ENCODE measurements around the gene ABCE1.

The ABCE1 gene

GRCh38 chr4:145099653-145100052 is 1.5 kb downstream of the ABCE1 start:
- H3K4me3 ChIP-seq (ENCODE audit: control insufficient read depth, low read depth, low read length): peak overlapping the region; percentile 72
- no peak for DNase-seq (ENCODE audit: low read depth)
- TF ChIP-seq CTCF (IDR thresholded peaks at IDR 0.05; ENCODE audit: control insufficient read depth, insufficient read depth, low read depth, low read length, missing control alignments): no peak

- no peak for TF ChIP-seq CTCF (IDR thresholded peaks at IDR 0.05; ENCODE audit: control insufficient read depth, insufficient read depth, low read depth, low read length, missing control alignments)
- no peak overlapping the region for H3K4me3 ChIP-seq (ENCODE audit: control insufficient read depth, low read depth, low read length)
- no peak for DNase-seq (ENCODE audit: low read depth)
Measured at GRCh38 chr4:145101091-145101490, 3.0 kb downstream of the ABCE1 start.

- H3K4me3 ChIP-seq (ENCODE audit: control insufficient read depth, low read depth, low read length): no peak overlapping the region
- TF ChIP-seq CTCF (IDR thresholded peaks at IDR 0.05; ENCODE audit: control insufficient read depth, insufficient read depth, low read depth, low read length, missing control alignments): no peak
- DNase-seq (ENCODE audit: low read depth): no peak
Measured at GRCh38 chr4:145102619-145103018, 4.5 kb downstream of the ABCE1 start.

- H3K4me3 ChIP-seq (ENCODE audit: control insufficient read depth, low read depth, low read length): no peak overlapping the region
- DNase-seq (ENCODE audit: low read depth): no peak
- TF ChIP-seq CTCF (IDR thresholded peaks at IDR 0.05; ENCODE audit: control insufficient read depth, insufficient read depth, low read depth, low read length, missing control alignments): no peak
Measured at GRCh38 chr4:145103496-145103895, 5.4 kb downstream of the ABCE1 start.

- H3K4me3 ChIP-seq (ENCODE audit: control insufficient read depth, low read depth, low read length): no peak overlapping the region
- no peak for TF ChIP-seq CTCF (IDR thresholded peaks at IDR 0.05; ENCODE audit: control insufficient read depth, insufficient read depth, low read depth, low read length, missing control alignments)
- no peak for DNase-seq (ENCODE audit: low read depth)
Measured at GRCh38 chr4:145107126-145107525, 9.0 kb downstream of the ABCE1 start.

- DNase-seq (ENCODE audit: low read depth): no peak
- TF ChIP-seq CTCF (IDR thresholded peaks at IDR 0.05; ENCODE audit: control insufficient read depth, insufficient read depth, low read depth, low read length, missing control alignments): no peak
- H3K4me3 ChIP-seq (ENCODE audit: control insufficient read depth, low read depth, low read length): no peak overlapping the region
Measured at GRCh38 chr4:145108128-145108527, 10.0 kb downstream of the ABCE1 start.

GRCh38 chr4:145125396-145125795 is 27.3 kb downstream of the ABCE1 start:
- TF ChIP-seq CTCF (IDR thresholded peaks at IDR 0.05; ENCODE audit: control insufficient read depth, insufficient read depth, low read depth, low read length, missing control alignments): no peak
- H3K4me3 ChIP-seq (ENCODE audit: control insufficient read depth, low read depth, low read length): no peak overlapping the region
- no peak for DNase-seq (ENCODE audit: low read depth)
